Measurements from ENCODE around the gene REXO5.

DNA sequence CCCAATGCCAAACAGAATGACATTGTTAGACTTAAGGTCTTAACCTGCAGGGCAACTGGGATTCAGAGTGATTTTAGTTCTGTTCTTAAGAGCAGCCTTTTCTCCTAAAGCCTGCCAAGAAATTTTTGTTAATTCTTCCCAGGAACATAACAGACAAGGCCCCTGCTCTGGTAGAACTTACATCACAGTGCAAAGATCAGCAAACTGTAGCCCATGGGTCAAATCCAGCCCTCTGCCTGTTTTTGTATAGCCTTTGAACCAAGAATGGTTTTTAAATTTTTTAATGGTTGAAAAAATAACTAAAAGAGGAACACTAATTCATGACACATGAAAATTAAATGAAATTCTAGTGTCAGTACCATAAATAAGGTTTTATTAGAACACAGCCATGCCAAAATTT is 38.8 kb upstream of the REXO5 start:
- TF ChIP-seq SUZ12 (IDR thresholded peaks at IDR 0.05; ENCODE audit: extremely low read depth, insufficient read depth, insufficient read length) (no peak), YY1 (IDR thresholded peaks at IDR 0.05; ENCODE audit: insufficient read depth, insufficient read length) (no peak)

Data from NT2/D1 (cell line).